Esophagus squamous epithelium (tissue), 4 donors: ENCODE data around the gene ADGRD1.

ENCODE experiments used
- POLR2A ChIP-seq, 4 donors: fragments of 450-650 bp; IDR thresholded peaks; one replicate each; pipeline ENCODE4 v1.6.1; 2017; ENCODE audit warnings: antibody characterized with exemption in 4 of 4, mild to moderate bottlenecking in 4 of 4, moderate library complexity in 3 of 4
- TF ChIP-seq, protein P1 (sequence below), 6 experiments: fragments of 450-650 bp in 4 of 6; fragments of 200-600 bp in 2 of 6; sonication (generic) in 2 of 6; IDR thresholded peaks; one replicate each; pipeline ENCODE4 v1.5.1; 2016 to 2019; ENCODE audit warnings: antibody characterized with exemption in 6 of 6, mild to moderate bottlenecking in 4 of 6, moderate library complexity in 4 of 6

DNA sequence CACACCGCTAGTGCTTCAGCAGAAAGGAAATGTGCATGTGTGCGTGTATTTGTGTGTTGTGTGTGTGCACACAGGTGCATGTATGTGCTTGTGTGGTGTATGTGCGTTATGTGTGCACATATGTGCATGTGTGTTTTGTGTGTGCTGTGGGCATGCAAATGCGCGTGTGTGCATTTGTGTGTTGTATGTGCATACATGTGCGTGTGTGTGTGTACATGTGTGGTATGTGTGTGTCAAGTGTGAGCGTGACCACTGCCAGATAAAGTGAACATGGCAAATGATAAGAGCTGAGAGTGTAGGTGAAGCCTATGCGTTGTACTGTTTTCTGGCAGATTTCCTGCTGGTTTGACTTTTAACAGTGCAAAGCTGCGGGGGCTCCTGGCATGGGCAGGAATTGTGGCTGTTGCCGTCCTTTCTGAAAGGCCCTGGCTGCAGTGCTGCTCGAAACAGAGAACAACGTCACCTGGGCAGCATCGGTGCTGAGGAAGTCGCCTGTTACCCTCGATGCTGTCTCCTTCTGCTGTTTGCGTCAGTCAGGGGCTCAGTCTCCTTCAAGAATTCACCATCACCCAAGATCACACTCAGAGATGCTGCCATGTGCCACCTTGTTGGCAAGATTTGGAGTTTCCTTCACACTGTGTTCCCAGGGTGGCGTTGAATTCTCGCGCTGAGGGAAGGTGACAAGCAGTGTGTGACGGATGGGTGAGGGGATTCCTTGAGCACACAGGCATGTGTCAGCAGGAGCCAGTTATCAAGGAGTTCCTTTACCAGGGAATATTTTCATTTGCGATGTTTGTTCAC is 56.1 kb downstream of the ADGRD1 start:
- TF ChIP-seq, protein P1, sequence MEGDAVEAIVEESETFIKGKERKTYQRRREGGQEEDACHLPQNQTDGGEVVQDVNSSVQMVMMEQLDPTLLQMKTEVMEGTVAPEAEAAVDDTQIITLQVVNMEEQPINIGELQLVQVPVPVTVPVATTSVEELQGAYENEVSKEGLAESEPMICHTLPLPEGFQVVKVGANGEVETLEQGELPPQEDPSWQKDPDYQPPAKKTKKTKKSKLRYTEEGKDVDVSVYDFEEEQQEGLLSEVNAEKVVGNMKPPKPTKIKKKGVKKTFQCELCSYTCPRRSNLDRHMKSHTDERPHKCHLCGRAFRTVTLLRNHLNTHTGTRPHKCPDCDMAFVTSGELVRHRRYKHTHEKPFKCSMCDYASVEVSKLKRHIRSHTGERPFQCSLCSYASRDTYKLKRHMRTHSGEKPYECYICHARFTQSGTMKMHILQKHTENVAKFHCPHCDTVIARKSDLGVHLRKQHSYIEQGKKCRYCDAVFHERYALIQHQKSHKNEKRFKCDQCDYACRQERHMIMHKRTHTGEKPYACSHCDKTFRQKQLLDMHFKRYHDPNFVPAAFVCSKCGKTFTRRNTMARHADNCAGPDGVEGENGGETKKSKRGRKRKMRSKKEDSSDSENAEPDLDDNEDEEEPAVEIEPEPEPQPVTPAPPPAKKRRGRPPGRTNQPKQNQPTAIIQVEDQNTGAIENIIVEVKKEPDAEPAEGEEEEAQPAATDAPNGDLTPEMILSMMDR (IDR thresholded peaks at IDR 0.05): no peak
- no peak for TF ChIP-seq POLR2A (IDR thresholded peaks at IDR 0.05)
